GM18498 (cell line): ENCODE measurements around the gene OR5A2.
A peak's percentile ranks its signal among the peaks of the same experiment; 100 is the strongest.
"Not testable (repeated sequence)": the region's sequence is repeated elsewhere in the genome, so short reads cannot be mapped to it uniquely, and the experiment has no call there.

ENCODE experiments used
- ATAC-seq: cut with Tn5 transposase; IDR thresholded peaks from one replicate; pipeline ENCODE4 v1.9.1; 2021; ENCODE audit warnings: mild to moderate bottlenecking, moderate library complexity; ENCODE audit not compliant: unreplicated experiment

The OR5A2 gene

GRCh38 chr11:59394186-59394585 lies 32.0 kb downstream of the OR5A2 start:
- ATAC-seq, result no peak

GRCh38 chr11:59380263-59381059 lies 45.8 kb downstream of the OR5A2 start:
- ATAC-seq, result peak; percentile 97

- not testable (repeated sequence) for ATAC-seq
Measured at GRCh38 chr11:59372324-59372723, 53.9 kb downstream of the OR5A2 start.

GRCh38 chr11:59368238-59369022 lies 57.8 kb downstream of the OR5A2 start:
- ATAC-seq, result no peak
